ENCODE results near the gene GTF2A1L. TPM values are rescaled to one million over a fixed set of nuclear protein-coding genes. Genes with fewer than 3 reads are reported as not detected.
A peak's percentile ranks its signal among the peaks of the same experiment; 100 is the strongest.

The GTF2A1L gene
- total RNA-seq, 1 donor from 2014 or later = 3.7 TPM

DNA sequence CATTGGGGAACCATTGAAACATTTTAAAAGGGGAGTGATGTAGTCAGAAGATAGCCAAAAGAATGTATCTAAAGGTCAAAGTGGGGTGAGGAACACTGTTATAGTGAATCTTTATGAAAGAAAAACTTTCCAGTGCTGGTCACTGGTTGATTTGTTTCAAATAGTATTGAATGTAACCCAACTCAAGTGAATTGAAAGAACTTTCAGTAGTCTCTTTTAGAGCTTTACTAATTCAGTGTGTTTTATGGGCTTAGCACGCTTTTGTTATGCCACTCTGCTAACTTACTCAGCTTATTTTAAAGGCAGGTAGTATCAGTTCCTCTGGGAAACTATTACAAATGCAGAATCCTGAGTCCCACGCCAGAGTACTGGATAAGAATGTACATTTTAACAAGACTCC is 57.3 kb downstream of the GTF2A1L start:
- Histone ChIP-seq H3K4me1 (peaks cover 7% of the 10 kb centered on the region), H3K79me2 (ENCODE audit: low read depth) (no peaks in the 10 kb centered on the region), H3K27me3 (no peaks in the 10 kb centered on the region), H2AFZ (replicated peaks) (no peak overlapping the region), H3K9me3 (ENCODE audit: low read depth) (peaks cover 4% of the 10 kb centered on the region), H3F3A (ENCODE audit: low read depth) (no peaks in the 10 kb centered on the region), H4K20me1 (ENCODE audit: low read depth) (no peaks in the 10 kb centered on the region), H3K4me2 (peak overlapping the region; percentile 8), H3K27ac (no peak overlapping the region), H3K9ac (no peak overlapping the region), H3K36me3 (no peaks in the 10 kb centered on the region), H3K4me3 (no peak overlapping the region)
- peaks cover 3% of the 10 kb centered on the region for H3K27me3 Mint-ChIP-seq (ENCODE audit: insufficient read depth, low read depth)
- H3K36me3 Mint-ChIP-seq = no peaks in the 10 kb centered on the region
- TF ChIP-seq EZH2 (IDR thresholded peaks at IDR 0.05) (no peak), CTCF (IDR thresholded peaks at IDR 0.05) (no peak), EZH2phosphoT487 (IDR thresholded peaks at IDR 0.05) (no peak)
- H3K27ac Mint-ChIP-seq = no peak overlapping the region
- H3K4me1 Mint-ChIP-seq = peaks cover 2% of the 10 kb centered on the region
- DNase-seq (ENCODE audit: low spot score) = no peak
- no peak overlapping the region for H3K4me3 Mint-ChIP-seq
- peaks cover 13% of the 10 kb centered on the region for H3K9me3 Mint-ChIP-seq

GRCh38 chr2:48677450-48677849 is 59.8 kb downstream of the GTF2A1L start:
- Mint-ChIP-seq H3K36me3 (no peaks in the 10 kb centered on the region), H3K27me3 (ENCODE audit: insufficient read depth, low read depth) (no peaks in the 10 kb centered on the region), H3K4me3 (no peak overlapping the region), H3K9me3 (peaks cover 8% of the 10 kb centered on the region), H3K4me1 (peaks cover 2% of the 10 kb centered on the region), H3K27ac (no peak overlapping the region)
- TF ChIP-seq EZH2 (IDR thresholded peaks at IDR 0.05) (no peak), EZH2phosphoT487 (IDR thresholded peaks at IDR 0.05) (no peak), CTCF (IDR thresholded peaks at IDR 0.05) (no peak)
- Histone ChIP-seq H3K79me2 (ENCODE audit: low read depth) (no peaks in the 10 kb centered on the region), H3K36me3 (no peaks in the 10 kb centered on the region), H3K27ac (no peak overlapping the region), H3K9me3 (ENCODE audit: low read depth) (peaks cover 4% of the 10 kb centered on the region), H3K4me1 (peaks cover 7% of the 10 kb centered on the region), H3F3A (ENCODE audit: low read depth) (no peaks in the 10 kb centered on the region), H4K20me1 (ENCODE audit: low read depth) (no peaks in the 10 kb centered on the region), H2AFZ (replicated peaks) (no peak overlapping the region), H3K4me2 (no peak overlapping the region), H3K4me3 (no peak overlapping the region), H3K9ac (no peak overlapping the region), H3K27me3 (no peaks in the 10 kb centered on the region)
- DNase-seq (ENCODE audit: low spot score) = no peak

- H3K4me1 Mint-ChIP-seq = no peaks in the 10 kb centered on the region
- no peak overlapping the region for H3K4me3 Mint-ChIP-seq
- Histone ChIP-seq H3F3A (ENCODE audit: low read depth) (no peaks in the 10 kb centered on the region), H3K4me3 (no peak overlapping the region), H3K27me3 (no peaks in the 10 kb centered on the region), H4K20me1 (ENCODE audit: low read depth) (no peaks in the 10 kb centered on the region), H3K9ac (no peak overlapping the region), H3K27ac (no peak overlapping the region), H2AFZ (replicated peaks) (no peak overlapping the region), H3K79me2 (ENCODE audit: low read depth) (no peaks in the 10 kb centered on the region), H3K4me2 (no peak overlapping the region), H3K36me3 (no peaks in the 10 kb centered on the region), H3K9me3 (ENCODE audit: low read depth) (no peaks in the 10 kb centered on the region), H3K4me1 (no peaks in the 10 kb centered on the region)
- no peak for DNase-seq (ENCODE audit: low spot score)
- H3K27me3 Mint-ChIP-seq (ENCODE audit: insufficient read depth, low read depth) = no peaks in the 10 kb centered on the region
- no peak overlapping the region for H3K27ac Mint-ChIP-seq
- H3K9me3 Mint-ChIP-seq = no peaks in the 10 kb centered on the region
- TF ChIP-seq EZH2phosphoT487 (IDR thresholded peaks at IDR 0.05) (no peak), EZH2 (IDR thresholded peaks at IDR 0.05) (no peak), CTCF (IDR thresholded peaks at IDR 0.05) (no peak)
- H3K36me3 Mint-ChIP-seq = no peaks in the 10 kb centered on the region
Measured at GRCh38 chr2:48685126-48685525, 67.5 kb downstream of the GTF2A1L start.
